HL-60/S4 treated with retinoic acid at 250 ng/mL for 4 days and 3 days (cell line): ENCODE results near the gene CDC42BPG.

Experiments used
- in situ Hi-C: fragments of 300-500 bp; cut with MboI; formaldehyde crosslinking; loops from 2 replicates; pipeline ENCODE4 v1.7.0; 2022; ENCODE audit warnings: low sequenced_read_pairs

The CDC42BPG gene

GRCh38 chr11:64844330-64845128, at the start of gene CDC42BPG:
CDC42BPG (minus strand) TSS chr11:64844653; CDS start chr11:64844569, 84 bp downstream.
- in situ Hi-C loops = loop anchor here (5.0 kb wide), 1 partner anchor 48 kb away; no protein-coding TSS in a partner anchor

GRCh38 chr11:64893194-64894069, 49.0 kb upstream of the CDC42BPG start:
- in situ Hi-C loops = loop anchor here (5.0 kb wide), 1 partner anchor 46 kb away; no protein-coding TSS in a partner anchor

GRCh38 chr11:64892838-64893193, 48.4 kb upstream of the CDC42BPG start:
- in situ Hi-C loops = loop anchor here (5.0 kb wide), 1 partner anchor 46 kb away; no protein-coding TSS in a partner anchor

- in situ Hi-C loops = loop anchor here (5.0 kb wide), 1 partner anchor 45 kb away; no protein-coding TSS in a partner anchor
Observed at GRCh38 chr11:64892411-64892831, 48.0 kb upstream of the CDC42BPG start.

- in situ Hi-C loops = loop anchor here (5.0 kb wide), 1 partner anchor 45 kb away; no protein-coding TSS in a partner anchor
Observed at GRCh38 chr11:64891880-64892279, 47.4 kb upstream of the CDC42BPG start.

- in situ Hi-C loops = loop anchor here (5.0 kb wide), 1 partner anchor 44 kb away; no protein-coding TSS in a partner anchor
Observed at GRCh38 chr11:64891215-64891848, 46.9 kb upstream of the CDC42BPG start.

GRCh38 chr11:64890522-64890939, 46.1 kb upstream of the CDC42BPG start:
- in situ Hi-C loops = loop anchor here (5.0 kb wide), 1 partner anchor 43 kb away; no protein-coding TSS in a partner anchor

GRCh38 chr11:64888729-64889511, 44.5 kb upstream of the CDC42BPG start:
- in situ Hi-C loops = no loop called here

GRCh38 chr11:64888406-64888728, 43.9 kb upstream of the CDC42BPG start:
- in situ Hi-C loops = no loop called here

GRCh38 chr11:64887757-64888405, 43.4 kb upstream of the CDC42BPG start:
- in situ Hi-C loops = no loop called here

GRCh38 chr11:64887234-64887756, 42.8 kb upstream of the CDC42BPG start:
- in situ Hi-C loops = no loop called here

- in situ Hi-C loops = no loop called here
Observed at GRCh38 chr11:64885367-64886286, 41.2 kb upstream of the CDC42BPG start.

- in situ Hi-C loops = no loop called here
Observed at GRCh38 chr11:64884019-64884418, 39.6 kb upstream of the CDC42BPG start.

GRCh38 chr11:64883575-64883974, 39.1 kb upstream of the CDC42BPG start:
- in situ Hi-C loops = no loop called here

- in situ Hi-C loops = no loop called here
Observed at GRCh38 chr11:64882243-64882642, 37.8 kb upstream of the CDC42BPG start.

- in situ Hi-C loops = no loop called here
Observed at GRCh38 chr11:64881476-64881875, 37.0 kb upstream of the CDC42BPG start.

- in situ Hi-C loops = no loop called here
Observed at GRCh38 chr11:64880240-64881001, 36.0 kb upstream of the CDC42BPG start.
